PC-9 (cell line): ENCODE data around the gene ADORA2B.

ENCODE experiments used
- CTCF ChIP-seq: fragments of 200-600 bp; sonication (generic); conservative IDR thresholded peaks from 2 replicates; pipeline ENCODE4 v1.6.1; 2017; ENCODE audit warnings: mixed run types, antibody characterized with exemption, mild to moderate bottlenecking, moderate library complexity
- EZH2 ChIP-seq: fragments of 200-600 bp; sonication (generic); IDR thresholded peaks from 2 replicates; pipeline ENCODE4 v1.8.0; 2017; ENCODE audit warnings: antibody characterized with exemption, low read depth

DNA sequence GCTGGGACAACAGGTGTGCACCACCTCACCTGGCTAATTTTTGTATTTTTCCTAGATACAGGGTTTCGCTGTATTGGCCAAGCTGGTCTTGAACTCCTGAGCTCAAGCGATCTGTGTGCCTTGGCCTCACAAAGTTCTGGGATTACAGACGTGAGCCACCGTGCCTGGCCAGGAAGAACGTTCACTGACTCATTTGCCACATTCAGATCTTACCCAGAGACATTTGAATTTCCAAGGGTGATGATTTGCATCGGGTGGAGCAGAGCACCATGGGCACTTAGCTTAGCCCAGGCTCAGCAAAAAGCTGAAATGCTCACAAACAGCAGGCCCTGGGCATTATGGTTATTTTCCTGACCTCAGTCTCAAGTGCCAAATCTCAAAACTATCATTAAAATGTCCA, 14.5 kb upstream of the ADORA2B start:
- TF ChIP-seq CTCF (no peak), EZH2 (no peak)
